DND-41 (cell line): ENCODE results near the gene SCRG1.

Experiments used
- ATAC-seq: fragments of 200-7000 bp; cut with Tn5 transposase; 3 replicates; pipeline ENCODE4 v1.9.1; 2021; ENCODE audit warnings: low read depth; ENCODE audit not compliant: insufficient read depth
- DNase-seq: peaks from one replicate; pipeline ENCODE4 v3.0.0-alpha.2; 2020
- H2AFZ ChIP-seq: 2 replicates; pipeline ENCODE4 v1.6.0; 2012; ENCODE audit warnings: low read depth, low read length
- H3K27ac ChIP-seq: 2 replicates; pipeline ENCODE4 v1.5.1; 2012; ENCODE audit warnings: low read length, inconsistent platforms
- H3K27me3 ChIP-seq: fragments of 200-600 bp; sonication (generic); 2 replicates; pipeline ENCODE4 v1.6.0; 2012; ENCODE audit warnings: low read length, mild to moderate bottlenecking, inconsistent platforms; ENCODE audit not compliant: insufficient read depth, poor library complexity
- H3K36me3 ChIP-seq: 2 replicates; pipeline ENCODE4 v1.5.1; 2012; ENCODE audit warnings: low read length, inconsistent platforms; ENCODE audit not compliant: insufficient read depth
- H3K4me1 ChIP-seq: 2 replicates; pipeline ENCODE4 v1.5.1; 2012; ENCODE audit warnings: mild to moderate bottlenecking, low read length; ENCODE audit not compliant: insufficient read depth
- H3K4me2 ChIP-seq: 2 replicates; pipeline ENCODE4 v1.6.0; 2012; ENCODE audit warnings: mild to moderate bottlenecking, moderate library complexity, low read length, inconsistent platforms; ENCODE audit not compliant: insufficient read depth
- H3K4me3 ChIP-seq, 2 experiments: fragments of 200-600 bp in 1 of 2; shearing (Covaris generic) in 1 of 2; 2 replicates each; pipeline ENCODE4 v1.5.1; 2012 to 2016; ENCODE audit warnings: inconsistent platforms in 2 of 2, low read length in 2 of 2, mild to moderate bottlenecking in 2 of 2, low read depth in 1 of 2, moderate library complexity in 1 of 2
- H3K79me2 ChIP-seq: 2 replicates; pipeline ENCODE4 v1.6.0; 2012; ENCODE audit warnings: low read length, inconsistent platforms; ENCODE audit not compliant: insufficient read depth
- H3K9ac ChIP-seq: 2 replicates; pipeline ENCODE4 v1.6.0; 2012; ENCODE audit warnings: low read depth, mild to moderate bottlenecking, inconsistent platforms, low read length, moderate library complexity
- H3K9me3 ChIP-seq: 2 replicates; pipeline ENCODE4 v1.5.1; 2012; ENCODE audit warnings: low read length, moderate library complexity, mild to moderate bottlenecking, inconsistent platforms; ENCODE audit not compliant: insufficient read depth, severe bottlenecking
- H4K20me1 ChIP-seq: 2 replicates; pipeline ENCODE4 v1.6.0; 2012; ENCODE audit warnings: low read length; ENCODE audit not compliant: insufficient read depth
- CTCF ChIP-seq: IDR thresholded peaks from 2 replicates; pipeline ENCODE4 v1.5.1; 2012; ENCODE audit warnings: borderline replicate concordance, low read length, moderate library complexity, mild to moderate bottlenecking; ENCODE audit not compliant: poor library complexity, severe bottlenecking; ENCODE audit errors: extremely low read depth
- EZH2 ChIP-seq: IDR thresholded peaks from 3 replicates; pipeline ENCODE4 v1.6.1; 2012; ENCODE audit warnings: borderline replicate concordance, low read depth, mild to moderate bottlenecking, moderate library complexity, low read length, inconsistent platforms; ENCODE audit not compliant: severe bottlenecking

SCRG1 gene

GRCh38 chr4:173443121-173443520 lies 44.2 kb upstream of the SCRG1 start:
- Histone ChIP-seq H3K79me2 (no peaks in the 10 kb centered on the region), H3K9ac (no peak overlapping the region), H3K36me3 (no peaks in the 10 kb centered on the region), H3K9me3 (peaks cover 4% of the 10 kb centered on the region), H3K4me3 (no peak overlapping the region), H3K4me2 (no peak overlapping the region), H3K27ac (no peak overlapping the region), H3K4me1 (peaks cover 21% of the 10 kb centered on the region), H2AFZ (no peak overlapping the region), H3K27me3 (no peaks in the 10 kb centered on the region), H4K20me1 (no peaks in the 10 kb centered on the region)
- DNase-seq (no peak), ATAC-seq (no peak)
- TF ChIP-seq EZH2 (no peak), CTCF (no peak)

- TF ChIP-seq EZH2 (no peak), CTCF (no peak)
- no peaks in the 10 kb centered on the region for H3K36me3 ChIP-seq
- ATAC-seq (no peak), DNase-seq (no peak)
- H2AFZ ChIP-seq: no peak overlapping the region
- no peaks in the 10 kb centered on the region for H4K20me1 ChIP-seq
- no peaks in the 10 kb centered on the region for H3K79me2 ChIP-seq
- no peak overlapping the region for H3K9ac ChIP-seq
- no peaks in the 10 kb centered on the region for H3K27me3 ChIP-seq
- no peak overlapping the region for H3K27ac ChIP-seq
- H3K4me1 ChIP-seq: peaks cover 21% of the 10 kb centered on the region
- H3K4me2 ChIP-seq: no peak overlapping the region
- peaks cover 4% of the 10 kb centered on the region for H3K9me3 ChIP-seq
- H3K4me3 ChIP-seq: no peak overlapping the region
Measured at GRCh38 chr4:173442223-173442932, 43.5 kb upstream of the SCRG1 start.

- H2AFZ ChIP-seq: peak overlapping the region; percentile 5
- no peak for TF ChIP-seq EZH2
- no peak for TF ChIP-seq CTCF
- DNase-seq: peak; percentile 77
- peak overlapping the region; percentile 33 for H3K27ac ChIP-seq
- H3K4me1 ChIP-seq: peaks cover 21% of the 10 kb centered on the region
- H4K20me1 ChIP-seq: no peaks in the 10 kb centered on the region
- H3K4me3 ChIP-seq: peak overlapping the region in 1 of 2 experiments; percentile 14; a peak in 1 of 4 replicates
- peak; percentile 95 for ATAC-seq
- H3K79me2 ChIP-seq: no peaks in the 10 kb centered on the region
- H3K4me2 ChIP-seq: peak overlapping the region; percentile 46
- no peak overlapping the region for H3K9ac ChIP-seq
- no peaks in the 10 kb centered on the region for H3K36me3 ChIP-seq
- no peaks in the 10 kb centered on the region for H3K27me3 ChIP-seq
- peaks cover 4% of the 10 kb centered on the region for H3K9me3 ChIP-seq
Measured at GRCh38 chr4:173440888-173441287, 42.0 kb upstream of the SCRG1 start.
